CD4-positive, alpha-beta T cell (primary cell): ENCODE data around the gene AEBP1. TPM values are rescaled to one million over a fixed set of nuclear protein-coding genes. Genes with fewer than 3 reads are reported as not detected.
A peak's percentile ranks its signal among the peaks of the same experiment; 100 is the strongest.

Experiments used
- ATAC-seq: fragments of 200-7000 bp; cut with Tn5 transposase; one replicate; pipeline ENCODE4 v1.10.0; 2022; ENCODE audit warnings: mild to moderate bottlenecking; ENCODE audit not compliant: poor library complexity
- CTCF ChIA-PET: fragments of 350-600 bp; sonication (Branson Sonifier 250); formaldehyde crosslinking; loops from one replicate; lab custom pipeline; 2021; ENCODE audit warnings: antibody characterized with exemption, inconsistent platforms; lab: Charles Lee
- POLR2A ChIA-PET: fragments of 350-600 bp; sonication (Branson Sonifier 250); formaldehyde crosslinking; loops from one replicate; lab custom pipeline; 2021; ENCODE audit warnings: antibody characterized with exemption, inconsistent platforms; lab: Charles Lee
- DNase-seq, 14 experiments: peaks; one replicate each; pipeline ENCODE4 v3.0.0-alpha.2; 2013 to 2020; ENCODE audit warnings: mixed read lengths in 2 of 14
- H3K27ac ChIP-seq, 2 donors: one replicate each; pipeline versions ENCODE4 v1.5.1 to v1.7.0; 2013; ENCODE audit warnings: low read length in 2 of 2, low read depth in 1 of 2, mild to moderate bottlenecking in 1 of 2
- H3K27me3 ChIP-seq, 2 experiments: 1 replicate in 1 of 2; 2 replicates in 1 of 2; pipeline versions ENCODE4 v1.6.1 to v1.7.0; 2013; ENCODE audit warnings: low read length in 2 of 2, control low read depth in 1 of 2, mild to moderate bottlenecking in 1 of 2, moderate library complexity in 1 of 2; ENCODE audit not compliant: insufficient read depth in 2 of 2, control insufficient read depth in 1 of 2
- H3K36me3 ChIP-seq: one replicate; pipeline ENCODE4 v1.6.1; 2013; ENCODE audit warnings: low read length, control low read depth; ENCODE audit not compliant: insufficient read depth
- H3K4me1 ChIP-seq: one replicate; pipeline ENCODE4 v1.6.1; 2013; ENCODE audit warnings: low read length, control low read depth; ENCODE audit not compliant: insufficient read depth
- H3K4me3 ChIP-seq: one replicate; pipeline ENCODE4 v1.5.1; 2013; ENCODE audit warnings: mild to moderate bottlenecking, low read length, moderate library complexity
- H3K9me3 ChIP-seq, 2 experiments: 1 replicate in 1 of 2; 2 replicates in 1 of 2; pipeline versions ENCODE4 v1.6.1 to v1.7.0; 2013; ENCODE audit warnings: low read length in 2 of 2, mild to moderate bottlenecking in 2 of 2, control low read depth in 1 of 2, moderate library complexity in 1 of 2; ENCODE audit not compliant: control insufficient read depth in 1 of 2, insufficient read depth in 1 of 2
- H3K27ac Mint-ChIP-seq: one replicate; pipeline ENCODE4 v1.8.0; 2020; ENCODE audit warnings: mixed read lengths
- H3K27me3 Mint-ChIP-seq: one replicate; pipeline ENCODE4 v1.8.0; 2021; ENCODE audit warnings: mixed read lengths
- H3K36me3 Mint-ChIP-seq: one replicate; pipeline ENCODE4 v1.8.0; 2021; ENCODE audit warnings: low read depth, mixed read lengths
- H3K4me1 Mint-ChIP-seq: one replicate; pipeline ENCODE4 v1.8.0; 2021; ENCODE audit warnings: low read depth, mixed read lengths
- H3K4me3 Mint-ChIP-seq: one replicate; pipeline ENCODE4 v1.8.0; 2020; ENCODE audit warnings: mild to moderate bottlenecking, mixed read lengths
- H3K9me3 Mint-ChIP-seq: one replicate; pipeline ENCODE4 v1.8.0; 2020; ENCODE audit warnings: mixed read lengths
- CTCF ChIP-seq: fragments of 200-600 bp; IDR thresholded peaks from one replicate; pipeline ENCODE4 v1.8.0; 2022; ENCODE audit warnings: antibody characterized with exemption, mild to moderate bottlenecking
- intact Hi-C, 2 experiments: fragments of 100-400 bp; cut with DNase I in 1 of 2; cut with micrococcal nuclease in 1 of 2; formaldehyde crosslinking; loops; one replicate each; pipeline versions ENCODE4 v1.15.1 to v1.9.0; 2023 to 2025; cut with DNase I, micrococcal nuclease
- total RNA-seq, 174 experiments: library from RNA in 2 of 174; stranded (reverse) in 2 of 174; gene quantifications; one replicate each; pipeline ENCODE4 v1.2.3 and lab custom pipeline; 2021 to 2026

Gene AEBP1
- total RNA-seq, 2 experiments from 2014 or later: 20.3 to 21.3 TPM

DNA sequence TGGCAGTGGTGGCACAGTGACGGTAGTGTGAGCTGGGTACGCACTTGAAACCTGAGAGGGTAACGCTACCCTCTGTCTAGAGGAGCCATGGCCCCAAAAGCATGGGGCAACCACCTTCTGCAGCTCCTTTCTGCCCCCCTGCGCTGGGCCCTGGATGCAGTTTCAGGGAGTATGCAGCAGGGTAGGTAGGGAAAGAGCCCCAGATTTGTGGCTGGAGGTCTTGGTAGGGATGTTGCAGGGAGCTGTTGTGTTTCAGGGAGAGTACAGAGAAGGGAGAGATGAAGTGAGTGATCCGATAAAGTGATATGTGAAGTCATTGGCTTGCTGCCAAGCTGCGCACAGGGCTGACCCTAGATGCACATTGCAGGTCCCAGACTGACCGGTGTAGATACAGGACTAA lies 36.1 kb upstream of the AEBP1 start:
- Histone ChIP-seq H3K4me3 (no peak overlapping the region), H3K4me1 (peaks cover 37% of the 10 kb centered on the region), H3K9me3 (peaks cover 0 to 6% of the 10 kb centered on the region in 2 experiments), H3K27ac (no peak overlapping the region), H3K27me3 (no peaks in the 10 kb centered on the region), H3K36me3 (peaks cover 9% of the 10 kb centered on the region)
- Mint-ChIP-seq H3K27ac (no peak overlapping the region), H3K4me3 (no peak overlapping the region), H3K9me3 (no peaks in the 10 kb centered on the region), H3K36me3 (peaks cover 18% of the 10 kb centered on the region), H3K4me1 (peaks cover 34% of the 10 kb centered on the region), H3K27me3 (no peaks in the 10 kb centered on the region)
- intact Hi-C loops: no loop called here
- no peak for DNase-seq
- ChIA-PET POLR2A (interaction anchor here (0.7 to 2.4 kb wide), 6 partner anchors 13 to 420 kb away, joined by 3 to 14 read pairs (median 6); partner anchors contain the start of genes DBNL and POLD2), CTCF (no interaction called here)
- ATAC-seq: no peak
- TF ChIP-seq CTCF: no peak

DNA sequence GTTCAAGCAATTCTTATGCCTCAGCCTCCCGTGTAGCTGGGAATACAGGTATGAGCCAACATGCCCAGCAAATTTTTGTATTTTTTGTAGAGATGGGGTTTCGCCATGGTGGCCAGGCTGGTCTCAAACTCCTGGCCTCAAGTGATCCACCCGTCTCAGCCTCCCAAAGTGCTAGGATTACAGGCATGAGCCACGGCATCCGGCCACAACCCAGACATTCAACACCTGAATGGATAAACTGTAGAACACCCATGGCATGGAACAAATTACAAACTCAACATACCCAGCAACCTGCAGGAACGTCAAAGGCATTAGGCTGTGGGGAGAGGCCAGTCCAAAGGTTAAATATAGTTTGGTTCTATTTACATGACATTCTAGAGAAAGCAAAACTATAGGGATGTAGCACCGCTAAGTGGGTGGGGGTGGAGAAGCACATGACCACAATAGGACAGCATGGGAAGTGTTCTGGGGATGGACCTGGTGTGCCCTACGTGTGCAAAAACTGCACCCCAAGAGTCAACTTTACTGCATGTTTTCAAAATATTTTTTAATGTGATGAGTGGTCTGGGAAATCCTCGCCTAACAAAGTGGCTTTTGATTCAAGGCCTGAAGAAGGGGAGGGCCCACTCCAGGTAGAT lies 32.3 kb upstream of the AEBP1 start:
- POLR2A ChIA-PET: interaction anchor here (1.0 to 2.2 kb wide), 3 partner anchors 8 to 27 kb away, joined by 3 to 10 read pairs (median 4); partner anchors contain the start of gene DBNL
- no peaks in the 10 kb centered on the region for H3K27me3 ChIP-seq
- no peaks in the 10 kb centered on the region for H3K9me3 Mint-ChIP-seq
- peaks cover 41% of the 10 kb centered on the region for H3K36me3 ChIP-seq
- peaks cover 26% of the 10 kb centered on the region for H3K4me1 ChIP-seq
- H3K36me3 Mint-ChIP-seq: peaks cover 49% of the 10 kb centered on the region
- peak overlapping the region; percentile 68 for H3K27ac Mint-ChIP-seq
- CTCF ChIA-PET: interaction anchor here (0.7 kb wide), 1 partner anchor 27 kb away, joined by 4 read pairs; the partner anchor contains the start of gene DBNL
- H3K4me1 Mint-ChIP-seq: peaks cover 17% of the 10 kb centered on the region
- intact Hi-C loops: no loop called here
- TF ChIP-seq CTCF: no peak
- H3K4me3 ChIP-seq: no peak overlapping the region
- ATAC-seq (no peak), DNase-seq (no peak)
- no peak overlapping the region for H3K27ac ChIP-seq
- no peaks in the 10 kb centered on the region for H3K27me3 Mint-ChIP-seq
- H3K9me3 ChIP-seq: no peaks in the 10 kb centered on the region
- no peak overlapping the region for H3K4me3 Mint-ChIP-seq

DNA sequence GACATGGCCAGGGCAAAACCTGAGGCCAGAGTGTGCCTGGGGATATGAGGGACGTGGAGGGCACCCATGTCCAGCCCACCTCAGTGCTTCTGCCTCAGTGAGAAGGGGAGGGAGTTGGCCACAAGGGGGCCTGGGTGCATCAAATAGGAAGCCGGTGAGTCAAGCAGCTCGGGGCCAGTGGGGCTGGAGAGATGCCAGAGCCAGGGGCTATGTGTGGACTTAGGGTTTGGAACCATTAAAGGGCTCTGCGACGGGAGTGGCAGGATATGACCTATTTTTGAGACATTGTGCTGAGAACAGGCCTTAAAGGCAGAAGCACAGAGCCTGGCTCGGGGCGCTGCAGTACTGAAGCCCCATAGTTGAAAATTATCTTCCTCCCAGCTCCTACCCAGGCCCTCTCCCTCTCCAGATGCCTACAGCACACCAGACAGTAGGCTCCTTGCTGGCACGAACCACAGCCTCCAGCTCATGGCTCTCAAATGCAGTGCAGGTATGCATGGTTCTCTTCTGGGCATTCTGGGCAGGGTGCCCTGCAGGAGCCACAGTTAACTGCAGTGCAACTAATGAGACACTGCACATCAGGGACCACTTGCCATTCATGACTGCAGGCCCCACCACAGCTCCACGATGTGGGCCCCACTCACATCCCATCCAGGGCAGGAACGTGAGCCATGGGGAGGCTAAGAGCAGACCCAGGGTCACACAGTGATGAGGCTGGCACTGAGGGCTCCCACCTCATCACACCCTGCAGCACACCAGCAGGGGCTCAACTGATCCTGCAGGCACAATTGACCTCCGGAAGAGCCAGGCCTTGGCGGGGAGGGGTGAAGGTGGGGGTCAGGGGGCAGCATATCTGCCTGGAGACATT lies 31.5 kb upstream of the AEBP1 start:
- peaks cover 19% of the 10 kb centered on the region for H3K4me1 ChIP-seq
- H3K27me3 ChIP-seq: no peaks in the 10 kb centered on the region
- Mint-ChIP-seq H3K36me3 (peaks cover 57% of the 10 kb centered on the region), H3K27ac (peak overlapping the region; percentile 68), H3K9me3 (no peaks in the 10 kb centered on the region), H3K27me3 (no peaks in the 10 kb centered on the region), H3K4me1 (peaks cover 15% of the 10 kb centered on the region), H3K4me3 (no peak overlapping the region)
- intact Hi-C loops: no loop called here
- peak in 7 of 14 experiments; percentile 31 to 67 (median 55) for DNase-seq
- CTCF ChIA-PET: interaction anchor here (0.7 kb wide), 2 partner anchors 9 to 28 kb away, joined by 4 read pairs; partner anchors contain the start of gene DBNL
- no peak overlapping the region for H3K27ac ChIP-seq
- TF ChIP-seq CTCF: peak; percentile 17
- POLR2A ChIA-PET: interaction anchor here (1.0 to 2.2 kb wide), 3 partner anchors 8 to 28 kb away, joined by 3 to 10 read pairs (median 4); partner anchors contain the start of gene DBNL
- peaks cover 49% of the 10 kb centered on the region for H3K36me3 ChIP-seq
- ATAC-seq: peak; percentile 59
- no peaks in the 10 kb centered on the region for H3K9me3 ChIP-seq
- no peak overlapping the region for H3K4me3 ChIP-seq
